GM21360 (cell line): ENCODE data around the gene IL17RD.

ENCODE experiments used
- ATAC-seq: cut with Tn5 transposase; IDR thresholded peaks from one replicate; pipeline ENCODE4 v1.9.1; 2021; ENCODE audit warnings: mild to moderate bottlenecking, moderate library complexity; ENCODE audit not compliant: unreplicated experiment

Gene IL17RD

DNA sequence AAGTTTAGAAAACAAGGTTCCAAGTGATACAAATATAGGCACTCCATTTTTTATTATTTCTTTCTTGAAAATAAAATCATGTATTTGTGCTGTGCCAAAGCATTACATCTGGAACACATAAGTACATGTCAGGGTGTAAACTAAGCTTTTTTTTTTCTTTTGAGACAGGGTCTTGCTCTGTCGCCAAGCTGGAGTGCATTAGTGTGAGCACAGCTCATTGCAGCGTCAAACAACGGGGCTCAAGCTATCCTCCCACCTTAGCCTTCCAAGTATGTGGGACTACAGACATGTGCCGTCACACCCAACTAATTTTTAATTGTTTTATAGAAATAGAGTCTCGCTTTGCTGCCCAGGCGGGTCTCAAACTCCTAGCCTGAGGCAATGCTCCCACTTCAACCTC lies 95.7 kb downstream of the IL17RD start:
- ATAC-seq, result no peak

DNA sequence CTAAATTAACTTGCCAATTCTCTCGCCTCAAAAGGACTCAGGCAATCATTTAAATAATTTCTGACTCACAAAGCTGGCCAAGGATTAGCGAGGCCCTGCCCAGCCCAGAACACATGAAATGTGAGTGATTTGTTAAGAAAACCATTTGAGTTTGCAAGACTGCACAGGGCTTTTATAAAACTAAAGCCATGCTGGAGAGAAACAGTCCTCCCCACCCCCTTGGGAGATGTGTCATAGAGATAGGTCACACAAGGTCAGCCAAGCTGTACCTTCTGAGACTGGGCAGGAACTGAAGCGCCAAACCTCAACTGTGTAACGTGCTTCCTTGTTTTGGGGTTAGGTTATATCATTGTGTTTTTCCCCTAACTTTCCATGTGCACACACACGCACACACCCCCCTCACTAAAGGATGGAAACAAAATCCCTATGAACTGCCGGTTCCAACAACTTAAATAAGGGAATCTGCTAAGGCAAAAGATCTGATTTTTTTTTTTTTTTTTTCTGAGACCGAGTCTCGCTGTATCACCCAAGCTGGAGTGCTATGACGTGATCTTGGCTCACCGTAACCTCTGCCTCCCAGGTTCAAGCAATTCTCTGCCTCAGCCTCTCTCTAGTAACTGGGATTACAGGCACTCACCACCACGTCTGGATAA lies 96.6 kb downstream of the IL17RD start:
- peak; percentile 99 for ATAC-seq

DNA sequence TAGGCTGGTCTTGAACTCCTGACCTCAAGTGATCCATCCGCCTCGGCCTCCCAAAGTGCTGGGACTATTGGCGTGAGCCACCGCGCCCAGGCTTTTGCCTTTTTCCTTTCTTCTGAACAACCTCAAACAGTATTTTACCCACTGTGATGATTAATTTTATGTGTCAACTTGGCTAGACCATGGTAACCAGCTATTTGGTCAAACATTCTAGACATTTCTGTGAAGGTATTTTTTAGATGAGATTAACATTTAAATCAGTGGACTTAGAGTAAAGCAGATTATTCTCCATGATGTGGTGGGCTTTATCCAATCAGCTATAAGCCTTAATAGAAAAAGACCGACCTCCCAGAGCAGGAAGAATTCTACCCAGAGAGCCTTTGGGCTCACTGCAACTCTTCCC lies 98.7 kb downstream of the IL17RD start:
- no peak for ATAC-seq

DNA sequence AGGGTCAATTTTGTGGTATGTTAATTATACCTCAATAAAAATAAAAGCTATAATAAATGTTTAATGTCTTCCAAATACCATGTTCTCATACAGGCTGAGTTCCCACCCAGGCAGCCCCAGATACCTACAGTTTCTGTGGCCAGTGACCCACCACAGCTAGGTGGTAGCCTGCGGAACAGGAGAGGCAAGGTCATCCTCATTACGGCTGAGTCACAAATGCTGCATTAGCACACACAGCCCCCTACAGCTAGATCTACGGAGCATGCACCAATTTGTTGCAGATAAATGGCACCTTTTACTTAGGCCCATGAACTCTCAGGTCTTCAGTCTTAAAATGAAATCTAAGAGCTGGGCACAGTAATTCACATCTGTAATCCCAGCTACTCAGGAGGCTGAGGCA lies 99.6 kb downstream of the IL17RD start:
- no peak for ATAC-seq

DNA sequence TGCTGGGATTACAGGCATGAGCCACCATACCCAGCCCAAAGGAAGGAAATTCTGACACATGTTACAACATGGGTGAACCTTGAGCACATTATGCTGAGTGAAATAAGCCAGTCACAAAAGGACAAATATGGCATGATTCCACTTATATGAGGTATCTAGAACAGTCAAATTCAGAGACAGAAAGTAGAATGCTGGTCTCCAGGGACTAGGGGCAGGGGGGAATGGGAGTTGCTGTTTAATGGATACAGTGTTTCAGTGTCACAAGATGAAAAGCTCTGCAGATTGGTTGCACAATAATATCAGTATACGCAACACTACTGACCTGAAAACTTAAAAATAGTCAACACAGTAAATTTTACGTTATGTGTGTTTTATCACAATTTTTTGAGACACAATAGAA lies 100.6 kb downstream of the IL17RD start:
- no peak for ATAC-seq

DNA sequence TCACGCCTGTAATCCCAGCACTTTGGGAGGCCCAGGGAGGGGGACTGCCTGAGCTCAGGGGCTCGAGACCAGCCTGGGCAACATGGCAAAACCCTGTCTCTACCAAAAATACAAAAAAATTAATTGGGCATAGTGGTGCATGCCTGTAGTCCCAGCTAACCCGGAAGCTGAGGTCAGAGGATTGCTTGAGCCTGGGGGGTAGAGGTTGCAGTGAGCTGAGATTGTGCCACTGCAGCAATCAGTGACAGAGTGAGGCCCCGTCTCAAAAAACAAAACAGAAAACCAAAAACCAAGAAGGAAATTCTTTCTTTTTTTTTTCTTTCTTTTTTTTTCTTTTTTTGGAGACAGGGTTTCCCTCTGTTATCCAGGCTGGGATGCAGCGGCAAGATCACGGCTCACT lies 101.2 kb downstream of the IL17RD start:
- no peak for ATAC-seq

DNA sequence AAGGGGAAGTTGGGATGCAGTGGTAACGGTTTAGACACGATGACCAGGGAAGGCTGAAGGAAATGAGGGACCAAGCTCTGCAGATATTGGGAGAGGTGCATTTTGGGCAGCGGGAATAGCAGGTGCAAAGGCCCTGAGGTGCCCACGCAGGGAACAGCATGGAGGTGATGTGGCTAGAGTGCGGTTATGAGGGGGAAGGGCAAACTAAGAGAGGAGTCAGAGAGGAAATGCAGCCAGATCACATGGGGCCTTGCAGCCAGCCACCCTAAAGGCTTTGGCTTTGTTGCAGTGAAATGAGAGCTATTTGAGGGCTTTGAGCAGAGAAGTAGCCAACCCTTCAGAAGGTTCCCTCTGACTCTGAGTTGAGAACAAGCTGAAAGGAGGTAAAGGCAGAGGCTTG lies 102.1 kb downstream of the IL17RD start:
- ATAC-seq, result no peak

DNA sequence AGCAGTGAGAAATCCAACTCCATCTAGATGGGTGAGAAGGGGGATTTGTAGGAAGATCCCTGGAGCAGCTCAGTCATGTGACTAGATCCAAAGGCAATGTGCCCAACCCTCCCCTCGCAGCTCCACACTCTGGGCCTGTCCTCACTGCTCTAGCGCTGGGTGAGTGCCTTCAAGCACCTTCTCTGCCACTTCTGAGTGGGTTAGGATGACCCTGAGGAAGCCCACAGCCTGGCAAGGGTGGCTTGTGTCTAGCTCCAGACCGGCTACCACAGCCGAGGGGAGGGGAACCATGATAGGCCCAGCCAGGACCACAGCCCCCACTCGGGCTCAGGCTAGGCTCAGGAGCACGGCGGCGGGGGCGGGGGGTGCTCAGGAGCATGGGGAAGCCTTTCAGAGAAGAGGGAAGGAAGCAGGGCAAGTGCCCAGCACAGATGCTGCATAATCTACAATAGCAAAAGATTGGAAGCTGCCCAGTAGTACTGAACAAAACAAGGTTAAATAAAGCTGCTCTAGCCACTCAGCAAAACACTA lies 103.0 kb downstream of the IL17RD start:
- ATAC-seq, result no peak

DNA sequence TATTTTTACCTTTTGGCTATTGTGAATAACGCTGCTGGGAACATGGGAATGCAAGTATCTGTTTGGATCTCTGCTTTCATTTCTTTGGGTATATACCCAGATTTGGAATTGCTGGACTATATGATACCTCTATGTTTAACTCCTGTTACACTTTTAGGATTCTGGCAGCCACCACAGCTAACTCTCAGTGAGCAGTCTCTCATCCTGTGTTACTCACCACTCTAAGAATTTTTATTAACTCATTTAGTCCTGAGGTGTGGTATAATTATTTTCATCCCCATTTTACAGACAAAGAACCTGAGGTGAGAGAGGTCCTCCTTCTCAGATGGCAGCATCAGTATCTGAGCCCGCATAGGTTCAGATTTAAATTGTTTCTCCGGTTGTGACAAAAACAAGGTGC lies 103.6 kb downstream of the IL17RD start:
- ATAC-seq, result no peak

DNA sequence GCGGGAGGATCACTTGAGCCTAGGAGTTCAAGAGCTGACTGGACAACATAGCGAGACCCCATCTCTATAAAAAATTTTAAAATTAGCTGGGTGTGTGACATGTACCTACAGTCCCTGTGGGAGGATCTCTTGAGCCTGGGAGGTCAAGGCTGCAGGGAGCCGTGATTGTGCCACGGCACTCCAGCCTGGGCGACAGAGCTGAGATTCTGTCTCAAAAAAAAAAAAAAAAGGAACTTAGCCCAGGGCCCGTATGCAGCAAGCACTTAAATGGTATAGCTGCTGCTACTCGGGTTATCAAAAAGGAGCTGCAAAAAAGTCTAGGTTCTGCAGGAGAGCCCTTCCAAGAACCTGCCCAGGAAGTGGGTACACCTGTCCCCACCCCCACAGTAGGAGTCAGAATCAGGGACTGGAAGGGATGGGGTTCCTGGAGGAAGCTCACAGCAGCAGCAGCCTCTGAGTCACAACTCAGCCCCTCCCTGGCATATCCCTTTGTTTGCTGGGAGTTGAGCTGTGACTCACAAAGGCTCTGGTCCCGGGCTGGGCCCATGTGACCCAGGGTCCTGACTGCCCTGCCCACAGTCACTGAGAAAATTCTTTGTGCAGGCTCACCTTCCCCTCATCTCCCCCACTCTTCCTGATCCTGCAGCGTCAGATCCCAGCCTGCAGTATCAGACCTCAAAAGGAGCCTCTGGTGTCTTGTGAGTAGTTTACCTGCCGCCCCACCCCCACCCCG lies 104.9 kb downstream of the IL17RD start, which contains the start of gene SPATA12:
Gene SPATA12 (plus strand): TSS at position 576 of the 733 bp plus-strand sequence. CDS start 13,031 bp downstream, outside the sequence.
- ATAC-seq, result no peak

DNA sequence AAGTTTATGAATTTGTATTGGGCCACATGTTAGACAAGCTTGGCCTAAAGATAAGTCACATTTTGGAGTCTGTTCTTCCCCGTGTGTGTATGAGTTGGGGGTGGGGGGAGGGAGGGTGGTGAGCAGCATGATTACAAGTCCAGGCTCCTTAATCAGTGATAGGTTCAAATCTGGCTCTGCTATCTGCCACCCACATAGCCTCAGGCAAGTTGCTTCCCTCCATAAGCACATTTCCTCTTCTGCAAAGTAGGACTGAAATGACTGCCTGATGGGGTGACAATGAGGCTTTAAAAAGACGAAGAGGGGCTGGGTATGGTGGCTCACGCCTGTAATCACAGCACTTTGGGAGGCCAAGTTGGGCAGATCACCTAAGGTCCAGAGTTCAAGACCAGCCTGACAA lies 105.7 kb downstream of the IL17RD start:
- no peak for ATAC-seq

DNA sequence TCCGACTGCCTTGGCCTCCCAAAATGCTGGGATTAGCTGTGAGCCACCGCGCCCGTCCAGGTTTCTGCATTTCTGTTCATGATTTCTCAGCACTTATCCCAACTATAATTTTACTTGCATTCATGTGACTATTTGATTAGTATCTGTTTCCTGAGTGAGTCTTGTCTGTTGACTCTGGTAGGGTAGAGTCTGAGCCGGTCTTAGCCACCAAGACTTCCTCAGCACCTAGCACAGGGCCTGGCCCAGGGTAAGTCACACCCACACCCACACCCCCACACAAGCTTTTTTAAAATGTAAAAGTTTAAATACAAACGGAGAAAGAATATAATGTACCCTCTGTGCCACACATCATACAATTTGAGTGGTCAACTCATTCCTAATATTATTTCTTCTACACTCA lies 107.8 kb downstream of the IL17RD start:
- ATAC-seq, result no peak

DNA sequence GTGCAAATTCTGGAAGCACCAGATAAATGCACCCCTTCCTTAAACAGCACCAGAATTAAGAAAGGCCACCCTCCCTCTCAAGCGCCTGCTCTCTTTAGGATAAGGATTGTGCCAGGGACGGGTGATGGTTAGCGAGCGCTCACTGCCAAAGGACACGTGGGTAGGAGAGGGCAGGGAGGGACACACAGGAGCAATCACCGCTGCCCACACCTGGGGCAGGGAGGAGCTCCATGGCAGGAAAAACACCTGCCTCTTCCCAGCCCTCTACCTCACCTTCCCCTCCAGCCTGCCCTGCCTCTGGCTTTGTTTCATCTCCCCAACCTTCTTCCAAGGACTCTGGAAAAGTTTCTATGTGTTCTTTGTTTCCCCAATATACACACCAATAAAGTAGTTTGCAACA lies 112.0 kb downstream of the IL17RD start:
- no peak for ATAC-seq

DNA sequence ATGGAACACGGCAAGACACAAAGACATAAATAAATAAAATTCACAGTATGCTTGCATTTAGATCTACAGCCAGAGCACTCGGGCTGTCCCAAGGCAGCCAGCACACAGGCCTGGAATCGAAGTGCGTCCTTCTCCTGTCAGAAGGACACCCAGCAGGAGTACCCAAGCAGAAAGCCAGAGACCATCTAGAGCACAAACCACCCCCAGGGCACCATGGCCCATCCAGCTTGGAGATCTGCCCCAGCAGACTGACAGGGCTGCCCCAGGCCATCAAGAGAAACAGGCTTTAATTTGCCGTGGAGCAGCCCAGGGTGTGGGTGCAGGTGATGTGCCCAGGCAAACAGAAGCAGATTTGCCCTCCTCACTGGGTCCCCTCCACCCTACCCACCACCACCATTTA lies 112.5 kb downstream of the IL17RD start:
- ATAC-seq, result no peak

DNA sequence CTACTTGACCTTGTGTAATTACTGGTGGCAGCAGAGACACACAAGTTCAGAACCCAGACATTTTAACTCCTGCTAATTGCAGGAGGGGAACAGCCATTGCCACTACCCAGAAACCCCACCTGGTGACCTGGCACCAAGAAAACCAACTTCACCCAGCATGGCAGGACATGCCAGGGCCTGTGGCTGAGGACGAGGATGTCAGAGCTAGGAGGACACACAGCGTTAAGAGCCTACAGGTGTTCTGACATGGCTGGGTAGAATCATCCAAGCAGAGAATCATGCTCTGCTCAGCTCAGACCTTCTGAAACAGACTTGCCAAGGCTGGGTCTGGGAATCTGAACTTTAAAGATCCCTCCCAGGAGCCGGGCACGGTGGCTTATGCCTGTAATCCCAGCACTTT lies 116.4 kb downstream of the IL17RD start:
- no peak for ATAC-seq

DNA sequence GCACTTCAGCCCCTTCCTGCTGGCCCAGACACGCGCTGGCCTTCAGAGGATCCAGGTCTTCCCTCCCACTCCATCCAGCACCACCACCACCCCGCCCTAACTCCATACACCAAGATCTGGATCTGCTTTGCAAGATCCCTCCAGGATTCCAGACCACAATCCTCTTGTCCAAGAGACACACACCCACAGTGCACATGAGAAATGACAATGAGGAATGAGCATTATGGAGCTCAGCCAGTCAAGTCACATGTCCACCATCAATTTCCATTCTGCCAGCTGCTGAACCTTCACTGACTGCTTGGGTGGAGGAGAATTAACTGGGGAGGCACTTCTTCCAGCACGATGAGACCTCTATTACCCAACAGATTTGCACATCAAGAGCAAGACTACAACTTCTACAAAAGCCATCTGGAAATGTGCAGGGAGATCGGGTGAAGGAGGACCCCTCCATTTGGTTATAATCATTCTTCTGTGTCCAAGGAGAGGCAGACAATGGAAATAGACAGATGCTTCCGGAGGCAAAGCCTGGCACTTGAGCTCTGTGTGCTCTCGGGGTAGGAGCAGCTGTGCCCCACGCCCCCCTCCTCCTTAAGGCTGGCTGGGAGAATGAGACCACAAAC lies 117.0 kb downstream of the IL17RD start:
- no peak for ATAC-seq

DNA sequence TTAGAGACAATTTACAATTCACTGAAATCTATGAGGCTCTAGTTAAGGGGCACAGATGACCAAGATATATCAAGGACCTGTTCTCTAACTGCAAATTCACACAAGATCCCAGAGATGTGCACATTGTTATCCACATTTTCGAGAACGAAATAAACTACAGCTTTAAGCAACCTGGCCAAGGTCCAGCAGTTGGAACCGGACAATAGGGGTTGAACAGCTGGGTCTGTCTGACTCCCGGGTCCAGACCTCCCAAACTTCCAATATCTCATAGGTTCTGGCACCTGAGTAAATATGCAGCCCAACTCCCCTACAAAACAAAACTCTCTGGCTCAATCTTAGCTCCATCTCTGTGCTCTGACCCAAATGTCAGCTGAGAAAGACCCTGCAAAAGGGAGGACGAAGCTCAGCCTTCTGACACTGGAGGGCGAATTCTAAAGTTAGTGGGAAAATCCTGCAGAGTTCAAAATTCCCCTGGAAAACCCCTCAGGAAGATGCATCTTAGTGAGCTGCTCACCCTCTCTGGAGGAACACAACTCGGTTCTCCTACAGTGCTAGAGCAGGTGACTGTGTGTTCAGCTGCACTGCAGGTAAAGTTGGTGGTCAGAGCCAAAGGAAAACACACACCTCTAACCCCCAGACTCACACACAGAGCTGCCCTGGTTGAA lies 118.9 kb downstream of the IL17RD start:
- ATAC-seq, result no peak

DNA sequence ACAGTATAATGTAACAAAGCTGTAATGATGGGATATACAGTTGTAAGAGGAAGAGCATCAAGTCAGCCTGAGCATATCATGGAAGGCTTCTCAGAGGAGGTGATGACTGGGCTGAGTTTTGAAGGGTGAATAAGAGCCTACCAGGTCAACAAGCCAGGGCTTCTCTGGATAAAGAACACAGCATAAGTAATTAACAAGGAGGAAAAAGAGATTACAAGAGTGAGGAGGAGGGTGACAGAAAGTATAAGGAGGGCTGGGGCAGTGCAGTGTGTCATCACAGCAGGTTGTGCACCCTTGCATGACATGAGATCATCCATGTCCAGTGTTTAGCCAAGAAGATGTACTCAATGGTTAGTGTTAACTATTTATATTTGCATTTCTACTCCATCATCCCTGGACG lies 121.6 kb downstream of the IL17RD start:
- ATAC-seq, result no peak

DNA sequence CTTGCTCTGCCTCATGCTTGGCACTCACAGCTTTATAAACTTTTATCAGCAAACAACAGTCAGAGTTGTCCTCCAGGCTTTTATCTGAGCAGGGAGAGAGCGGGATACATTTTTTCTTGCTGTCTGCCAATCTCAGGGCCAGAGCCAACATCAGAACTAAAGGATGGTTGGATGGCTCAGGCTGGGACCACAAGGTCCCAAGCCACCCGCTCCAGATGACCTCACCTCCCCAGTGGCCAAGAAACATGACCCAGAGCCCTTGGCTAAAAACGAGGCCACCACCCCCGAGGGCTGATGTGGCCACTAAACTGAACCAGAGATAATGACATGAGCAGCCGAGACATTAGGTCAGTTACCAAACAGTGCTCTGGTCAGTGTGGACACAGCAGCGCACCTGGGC lies 123.5 kb downstream of the IL17RD start:
- ATAC-seq, result no peak
